ENCODE results near the gene WDR48. TPM values are rescaled to one million over a fixed set of nuclear protein-coding genes. Genes with fewer than 3 reads are reported as not detected.

WDR48 gene
- total RNA-seq, 3 donors from 2014 or later, result 33.0 to 46.8 (median 37.5) TPM

GRCh38 chr3:39138804-39139415, 87.1 kb downstream of the WDR48 start:
- DNase-seq (peak in 2 of 3 donors; percentile 28 to 49), ATAC-seq (no peak)
- Histone ChIP-seq H3K4me1 (ENCODE audit: low read depth) (peaks cover 32% of the 10 kb centered on the region), H3K9me3 (no peaks in the 10 kb centered on the region), H3K36me3 (ENCODE audit: low read depth) (no peaks in the 10 kb centered on the region), H3K4me3 (no peak overlapping the region)
- TF ChIP-seq CTCF (IDR thresholded peaks at IDR 0.05), result no peak
- intact Hi-C loops (cut with DNase I, micrococcal nuclease), result loop anchor here in 1 of 2 donors (10.0 kb wide), 1 partner anchor 46 kb away; no protein-coding TSS in a partner anchor

GRCh38 chr3:39139442-39139841, 87.6 kb downstream of the WDR48 start:
- no peak for DNase-seq

GRCh38 chr3:39140341-39140971, 88.6 kb downstream of the WDR48 start:
- Histone ChIP-seq H3K4me1 (ENCODE audit: low read depth) (peaks cover 32% of the 10 kb centered on the region), H3K36me3 (ENCODE audit: low read depth) (no peaks in the 10 kb centered on the region)

More at GRCh38 chr3:39139442-39139841, 87.6 kb downstream of the WDR48 start:
- TF ChIP-seq CTCF (IDR thresholded peaks at IDR 0.05), result no peak
- Histone ChIP-seq H3K36me3 (ENCODE audit: low read depth) (no peaks in the 10 kb centered on the region), H3K4me1 (ENCODE audit: low read depth) (peaks cover 32% of the 10 kb centered on the region), H3K9me3 (no peaks in the 10 kb centered on the region), H3K4me3 (no peak overlapping the region)
- no peak for ATAC-seq
- intact Hi-C loops (cut with DNase I, micrococcal nuclease), result loop anchor here in 1 of 2 donors (10.0 kb wide), 1 partner anchor 45 kb away; no protein-coding TSS in a partner anchor

GRCh38 chr3:39141171-39141995, 89.6 kb downstream of the WDR48 start:
- DNase-seq (peak; percentile 86 to 94 (median 92)), ATAC-seq (peak; percentile 77)
- Histone ChIP-seq H3K4me1 (ENCODE audit: low read depth) (peaks cover 38% of the 10 kb centered on the region), H3K4me3 (no peak overlapping the region), H3K9me3 (no peaks in the 10 kb centered on the region), H3K36me3 (ENCODE audit: low read depth) (no peaks in the 10 kb centered on the region)
- no peak for TF ChIP-seq CTCF (IDR thresholded peaks at IDR 0.05)
- intact Hi-C loops (cut with DNase I, micrococcal nuclease), result loop anchor here in 1 of 2 donors (5.0 kb wide), 1 partner anchor 41 kb away; no protein-coding TSS in a partner anchor

More at GRCh38 chr3:39140341-39140971, 88.6 kb downstream of the WDR48 start:
- ATAC-seq (no peak), DNase-seq (peak in 1 of 3 donors; percentile 23)
- no peak overlapping the region for H3K4me3 ChIP-seq
- no peaks in the 10 kb centered on the region for H3K9me3 ChIP-seq
- intact Hi-C loops (cut with DNase I, micrococcal nuclease), result loop anchor here in 1 of 2 donors (5.0 kb wide), 1 partner anchor 42 kb away; no protein-coding TSS in a partner anchor
- no peak for TF ChIP-seq CTCF (IDR thresholded peaks at IDR 0.05)

GRCh38 chr3:39142067-39142466, 90.3 kb downstream of the WDR48 start:
- Histone ChIP-seq H3K9me3 (no peaks in the 10 kb centered on the region), H3K4me1 (ENCODE audit: low read depth) (peaks cover 45% of the 10 kb centered on the region), H3K36me3 (ENCODE audit: low read depth) (no peaks in the 10 kb centered on the region), H3K4me3 (no peak overlapping the region)
- intact Hi-C loops (cut with DNase I, micrococcal nuclease), result loop anchor here in 1 of 2 donors (5.0 kb wide), 1 partner anchor 40 kb away; no protein-coding TSS in a partner anchor
- no peak for TF ChIP-seq CTCF (IDR thresholded peaks at IDR 0.05)
- ATAC-seq (peak; percentile 73), DNase-seq (peak; percentile 70 to 81 (median 78))

Measured in mucosa of descending colon (tissue), 3 donors.